GM19452 (cell line): ENCODE measurements around the gene UFM1.
A peak's percentile ranks its signal among the peaks of the same experiment; 100 is the strongest.
"Not testable (repeated sequence)": the region's sequence is repeated elsewhere in the genome, so short reads cannot be mapped to it uniquely, and the experiment has no call there.

Experiments used
- ATAC-seq: cut with Tn5 transposase; IDR thresholded peaks from one replicate; pipeline ENCODE4 v1.9.1; 2021; ENCODE audit not compliant: unreplicated experiment

Gene UFM1

GRCh38 chr13:38349390-38350113 is at the start of gene UFM1:
TSS of gene UFM1 (plus strand) at chr13:38349851. CDS start at chr13:38349920, 69 bp downstream.
- ATAC-seq, result peak; percentile 96

- no peak for ATAC-seq
These were observed 48.4 kb upstream of the UFM1 start for GRCh38 chr13:38301236-38301635.

- no peak for ATAC-seq
These were observed 45.8 kb upstream of the UFM1 start for GRCh38 chr13:38303816-38304320.

- ATAC-seq, result no peak
These were observed 40.9 kb upstream of the UFM1 start for GRCh38 chr13:38308736-38309135.

- no peak for ATAC-seq
These were observed 40.3 kb upstream of the UFM1 start for GRCh38 chr13:38309397-38309796.

GRCh38 chr13:38311175-38311574 is 38.5 kb upstream of the UFM1 start:
- not testable (repeated sequence) for ATAC-seq

GRCh38 chr13:38316129-38316528 is 33.5 kb upstream of the UFM1 start:
- ATAC-seq, result no peak

GRCh38 chr13:38321654-38322053 is 28.0 kb upstream of the UFM1 start:
- no peak for ATAC-seq

- no peak for ATAC-seq
These were observed 24.2 kb upstream of the UFM1 start for GRCh38 chr13:38325426-38325825.

- ATAC-seq, result no peak
These were observed 21.0 kb upstream of the UFM1 start for GRCh38 chr13:38328699-38329098.

GRCh38 chr13:38334845-38335244 is 14.8 kb upstream of the UFM1 start:
- ATAC-seq, result no peak

- ATAC-seq, result no peak
These were observed 11.6 kb upstream of the UFM1 start for GRCh38 chr13:38338089-38338488.

GRCh38 chr13:38340624-38341023 is 9.0 kb upstream of the UFM1 start:
- no peak for ATAC-seq

GRCh38 chr13:38341149-38341692 is 8.4 kb upstream of the UFM1 start:
- ATAC-seq, result no peak

- ATAC-seq, result no peak
These were observed 2.9 kb upstream of the UFM1 start for GRCh38 chr13:38346764-38347163.

- peak; percentile 12 for ATAC-seq
These were observed 726 bp upstream of the UFM1 start for GRCh38 chr13:38348861-38349389.

- peak; percentile 30 for ATAC-seq
These were observed 515 bp downstream of the UFM1 start for GRCh38 chr13:38350114-38350617.

- no peak for ATAC-seq
These were observed 6.0 kb downstream of the UFM1 start for GRCh38 chr13:38355595-38356119.

- ATAC-seq, result no peak
These were observed 9.0 kb downstream of the UFM1 start for GRCh38 chr13:38358684-38359083.

GRCh38 chr13:38361542-38362262 is 12.1 kb downstream of the UFM1 start:
- ATAC-seq, result no peak

- ATAC-seq, result no peak
These were observed 13.6 kb downstream of the UFM1 start for GRCh38 chr13:38363219-38363618.
